Measurements from ENCODE around the gene FHOD1. TPM values are rescaled to one million over a fixed set of nuclear protein-coding genes. Genes with fewer than 3 reads are reported as not detected.

The FHOD1 gene
- total RNA-seq, 1 experiment from 2014 or later: 37.2 TPM

DNA sequence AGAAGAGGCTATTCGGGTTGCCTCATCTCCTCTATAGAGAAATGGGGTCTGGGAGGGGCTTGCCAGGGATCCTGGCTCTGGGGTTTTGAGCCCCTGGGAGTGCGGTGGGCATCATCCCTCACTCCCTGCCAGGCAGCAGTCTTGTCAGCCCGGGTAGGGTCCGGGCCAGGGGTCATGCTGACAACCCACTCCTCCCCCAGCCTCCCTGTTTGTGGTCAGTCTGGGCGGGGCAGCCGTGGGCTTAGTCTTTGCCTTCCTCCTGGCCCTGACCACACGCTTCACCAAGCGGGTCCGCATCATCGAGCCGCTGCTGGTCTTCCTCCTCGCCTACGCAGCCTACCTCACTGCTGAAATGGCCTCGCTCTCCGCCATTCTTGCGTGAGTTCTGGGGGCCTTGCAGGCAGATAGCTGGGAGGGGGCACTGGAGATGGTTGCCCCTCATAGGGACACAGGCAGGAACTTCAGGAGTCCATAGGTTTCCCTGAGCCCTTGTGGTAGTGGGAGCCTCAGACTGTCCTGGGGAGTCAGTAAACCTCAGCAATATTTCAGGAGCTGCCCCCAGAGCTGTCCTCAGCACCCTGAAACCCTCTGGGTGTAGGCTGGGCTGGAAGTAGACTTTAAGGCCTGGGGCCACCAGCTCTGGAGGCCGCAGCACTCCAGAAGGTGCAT is 8.4 kb upstream of the FHOD1 start:
- TF ChIP-seq, protein P1, sequence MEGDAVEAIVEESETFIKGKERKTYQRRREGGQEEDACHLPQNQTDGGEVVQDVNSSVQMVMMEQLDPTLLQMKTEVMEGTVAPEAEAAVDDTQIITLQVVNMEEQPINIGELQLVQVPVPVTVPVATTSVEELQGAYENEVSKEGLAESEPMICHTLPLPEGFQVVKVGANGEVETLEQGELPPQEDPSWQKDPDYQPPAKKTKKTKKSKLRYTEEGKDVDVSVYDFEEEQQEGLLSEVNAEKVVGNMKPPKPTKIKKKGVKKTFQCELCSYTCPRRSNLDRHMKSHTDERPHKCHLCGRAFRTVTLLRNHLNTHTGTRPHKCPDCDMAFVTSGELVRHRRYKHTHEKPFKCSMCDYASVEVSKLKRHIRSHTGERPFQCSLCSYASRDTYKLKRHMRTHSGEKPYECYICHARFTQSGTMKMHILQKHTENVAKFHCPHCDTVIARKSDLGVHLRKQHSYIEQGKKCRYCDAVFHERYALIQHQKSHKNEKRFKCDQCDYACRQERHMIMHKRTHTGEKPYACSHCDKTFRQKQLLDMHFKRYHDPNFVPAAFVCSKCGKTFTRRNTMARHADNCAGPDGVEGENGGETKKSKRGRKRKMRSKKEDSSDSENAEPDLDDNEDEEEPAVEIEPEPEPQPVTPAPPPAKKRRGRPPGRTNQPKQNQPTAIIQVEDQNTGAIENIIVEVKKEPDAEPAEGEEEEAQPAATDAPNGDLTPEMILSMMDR (IDR thresholded peaks at IDR 0.05; ENCODE audit: unreplicated experiment): no peak
- no peak overlapping the region for H3K4me3 Mint-ChIP-seq (ENCODE audit: low read depth, unreplicated experiment)
- intact Hi-C loops (cut with micrococcal nuclease; ENCODE audit: unreplicated experiment): no loop called here

DNA sequence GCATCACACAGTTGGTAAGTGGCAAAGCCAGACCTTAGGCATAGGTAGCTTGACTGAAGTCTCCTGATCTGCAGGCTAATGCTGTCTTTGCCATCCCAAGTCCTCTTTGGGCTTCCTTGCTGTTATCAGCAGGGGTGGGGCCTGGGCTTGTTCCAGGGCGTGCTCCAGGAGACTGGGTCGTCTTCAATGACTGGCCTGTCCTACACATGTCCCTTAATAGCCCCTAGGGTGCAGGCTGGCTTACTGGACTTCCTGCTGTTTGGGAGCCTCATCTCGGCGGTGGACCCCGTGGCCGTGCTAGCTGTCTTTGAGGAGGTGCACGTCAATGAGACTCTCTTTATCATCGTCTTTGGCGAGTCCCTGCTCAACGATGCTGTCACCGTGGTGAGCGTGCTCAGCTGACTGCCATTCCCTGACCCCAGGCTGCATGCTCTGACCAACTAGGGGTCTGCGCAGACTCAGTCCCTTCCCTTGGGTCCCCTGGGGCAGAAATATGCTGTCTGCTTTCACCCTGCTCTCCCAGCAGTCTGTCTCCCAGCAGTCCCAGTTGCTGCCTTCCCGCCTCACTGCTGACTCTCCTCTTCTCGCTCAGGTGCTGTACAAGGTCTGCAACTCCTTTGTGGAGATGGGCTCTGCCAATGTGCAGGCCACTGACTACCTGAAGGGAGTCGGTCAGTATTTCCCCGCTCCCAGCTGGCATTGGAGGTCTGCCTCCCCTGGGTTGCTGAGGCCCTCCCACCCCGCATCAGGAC is 7.7 kb upstream of the FHOD1 start:
- DNase-seq: no peak
- Mint-ChIP-seq H3K36me3 (ENCODE audit: insufficient read depth, unreplicated experiment) (peaks cover 5% of the 10 kb centered on the region), H3K4me1 (ENCODE audit: low read depth, unreplicated experiment) (peaks cover 6% of the 10 kb centered on the region), H3K27ac (ENCODE audit: unreplicated experiment) (no peak overlapping the region), H3K27me3 (ENCODE audit: unreplicated experiment) (peaks cover 33% of the 10 kb centered on the region), H3K4me3 (ENCODE audit: low read depth, unreplicated experiment) (no peak overlapping the region), H3K9me3 (ENCODE audit: low read depth, unreplicated experiment) (no peaks in the 10 kb centered on the region)
- TF ChIP-seq, protein P1 (IDR thresholded peaks at IDR 0.05; ENCODE audit: unreplicated experiment): no peak
- CTCF ChIA-PET: no interaction called here
- no TSS peak for BruUV-seq (replicated peaks)
- intact Hi-C loops (cut with micrococcal nuclease; ENCODE audit: unreplicated experiment): no loop called here

More for the DNA sequence above, 8.4 kb upstream of the FHOD1 start:
- H3K9me3 Mint-ChIP-seq (ENCODE audit: low read depth, unreplicated experiment): no peaks in the 10 kb centered on the region
- peaks cover 10% of the 10 kb centered on the region for H3K36me3 Mint-ChIP-seq (ENCODE audit: insufficient read depth, unreplicated experiment)
- BruUV-seq (replicated peaks): no TSS peak
- no peak for DNase-seq
- peaks cover 26% of the 10 kb centered on the region for H3K27me3 Mint-ChIP-seq (ENCODE audit: unreplicated experiment)
- H3K27ac Mint-ChIP-seq (ENCODE audit: unreplicated experiment): no peak overlapping the region
- peaks cover 6% of the 10 kb centered on the region for H3K4me1 Mint-ChIP-seq (ENCODE audit: low read depth, unreplicated experiment)
- CTCF ChIA-PET: interaction anchor here (0.5 kb wide), 1 partner anchor 52 kb away, joined by 4 read pairs; no protein-coding TSS in a partner anchor

DNA sequence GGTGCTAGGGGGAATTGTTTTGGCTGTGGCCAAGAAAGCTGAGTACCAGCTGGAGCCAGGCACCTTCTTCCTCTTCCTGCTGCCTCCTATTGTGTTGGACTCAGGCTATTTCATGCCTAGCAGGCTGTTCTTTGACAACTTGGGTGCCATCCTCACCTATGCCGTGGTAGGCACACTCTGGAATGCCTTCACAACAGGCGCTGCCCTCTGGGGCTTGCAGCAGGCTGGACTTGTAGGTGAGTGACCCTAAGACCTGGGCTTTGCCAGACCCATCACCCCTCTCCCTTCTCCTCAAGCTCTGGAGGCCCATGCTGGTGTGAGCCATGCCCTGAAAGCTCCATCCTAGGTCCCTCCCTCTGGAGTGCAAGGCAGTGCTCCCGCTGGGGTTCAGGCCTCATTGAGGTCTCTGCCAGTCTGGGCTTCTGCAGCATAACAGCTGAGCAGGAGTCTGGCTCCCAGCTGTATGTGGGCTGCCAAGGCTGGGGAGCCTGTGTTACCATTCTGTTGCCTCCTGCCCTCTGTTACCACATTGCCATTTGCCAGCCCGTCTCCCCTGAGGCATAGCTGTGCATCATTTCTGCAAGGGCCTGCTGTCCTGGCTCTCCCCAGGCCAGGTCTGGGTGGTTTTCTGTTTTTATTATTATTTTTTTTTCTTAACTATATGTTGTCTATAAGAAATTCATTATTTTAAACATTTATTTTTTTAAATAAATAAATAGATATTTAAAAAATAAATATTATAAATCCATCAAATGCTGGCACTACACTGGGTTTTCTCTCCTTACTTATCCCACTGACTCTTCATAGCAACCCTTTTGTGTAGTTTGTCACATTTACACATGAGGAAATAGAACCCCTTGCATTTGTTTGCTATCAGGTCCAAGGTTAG is 5.6 kb upstream of the FHOD1 start:
- no peak for DNase-seq
- H3K4me3 Mint-ChIP-seq (ENCODE audit: low read depth, unreplicated experiment): no peak overlapping the region
- H3K36me3 Mint-ChIP-seq (ENCODE audit: insufficient read depth, unreplicated experiment): peaks cover 13% of the 10 kb centered on the region
- BruUV-seq (replicated peaks): no TSS peak
- H3K9me3 Mint-ChIP-seq (ENCODE audit: low read depth, unreplicated experiment): no peaks in the 10 kb centered on the region
- H3K4me1 Mint-ChIP-seq (ENCODE audit: low read depth, unreplicated experiment): peaks cover 21% of the 10 kb centered on the region
- TF ChIP-seq, protein P1 (IDR thresholded peaks at IDR 0.05; ENCODE audit: unreplicated experiment): no peak
- CTCF ChIA-PET: interaction anchor here (0.6 kb wide), 1 partner anchor 32 kb away, joined by 3 read pairs; no protein-coding TSS in a partner anchor
- intact Hi-C loops (cut with micrococcal nuclease; ENCODE audit: unreplicated experiment): no loop called here
- peaks cover 53% of the 10 kb centered on the region for H3K27me3 Mint-ChIP-seq (ENCODE audit: unreplicated experiment)
- H3K27ac Mint-ChIP-seq (ENCODE audit: unreplicated experiment): no peak overlapping the region

DNA sequence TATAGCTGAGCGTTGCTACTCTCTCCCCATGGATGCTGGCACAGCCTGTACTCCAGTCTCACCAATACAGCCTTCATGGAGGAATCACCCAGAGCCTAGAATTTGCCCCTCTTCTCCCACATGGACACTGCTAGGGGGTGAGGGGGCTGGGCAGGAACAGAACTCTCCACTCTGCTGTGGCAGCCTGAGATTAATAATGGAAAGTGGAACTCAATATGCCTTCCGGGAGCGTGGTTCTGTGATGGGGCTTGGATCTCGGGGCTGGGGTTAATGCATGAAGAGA is 2.7 kb upstream of the FHOD1 start:
- DNase-seq: no peak
- CTCF ChIA-PET: no interaction called here
- Mint-ChIP-seq H3K27ac (ENCODE audit: unreplicated experiment) (no peak overlapping the region), H3K9me3 (ENCODE audit: low read depth, unreplicated experiment) (no peaks in the 10 kb centered on the region), H3K4me3 (ENCODE audit: low read depth, unreplicated experiment) (peak overlapping the region; percentile 94), H3K36me3 (ENCODE audit: insufficient read depth, unreplicated experiment) (peaks cover 41% of the 10 kb centered on the region), H3K27me3 (ENCODE audit: unreplicated experiment) (peaks cover 38% of the 10 kb centered on the region), H3K4me1 (ENCODE audit: low read depth, unreplicated experiment) (peaks cover 32% of the 10 kb centered on the region)
- intact Hi-C loops (cut with micrococcal nuclease; ENCODE audit: unreplicated experiment): no loop called here
- no TSS peak for BruUV-seq (replicated peaks)
- TF ChIP-seq, protein P1 (IDR thresholded peaks at IDR 0.05; ENCODE audit: unreplicated experiment): no peak
